Measurements from ENCODE around the gene CCNL2. TPM values are rescaled to one million over a fixed set of nuclear protein-coding genes. Genes with fewer than 3 reads are reported as not detected.
"Not testable (repeated sequence)": the region's sequence is repeated elsewhere in the genome, so short reads cannot be mapped to it uniquely, and the experiment has no call there.

CCNL2 gene
- total RNA-seq, 2 experiments from 2014 or later: 97.7 to 108 TPM

GRCh38 chr1:1370771-1371300 is 28.3 kb downstream of the CCNL2 start:
- intact Hi-C loops (cut with micrococcal nuclease): no loop called here
- Mint-ChIP-seq H3K4me1 (ENCODE audit: low read depth) (peaks cover 23% of the 10 kb centered on the region), H3K4me3 (no peak overlapping the region), H3K36me3 (ENCODE audit: low read depth) (peaks cover 1% of the 10 kb centered on the region), H3K27ac (no peak overlapping the region), H3K27me3 (ENCODE audit: low read depth) (no peaks in the 10 kb centered on the region), H3K9me3 (no peaks in the 10 kb centered on the region)
- DNase-seq: no peak
- CTCF ChIA-PET: interaction anchor here (0.7 to 2.6 kb wide), 5 partner anchors 17 to 180 kb away, joined by 3 to 11 read pairs (median 3); no protein-coding TSS in a partner anchor

- H3K27me3 Mint-ChIP-seq (ENCODE audit: low read depth); intact Hi-C loops (cut with micrococcal nuclease); DNase-seq; H3K27ac Mint-ChIP-seq; H3K36me3 Mint-ChIP-seq (ENCODE audit: low read depth); H3K9me3 Mint-ChIP-seq; H3K4me3 Mint-ChIP-seq: not testable (repeated sequence)
- CTCF ChIA-PET: interaction anchor here (0.6 to 2.6 kb wide), 3 partner anchors 18 to 130 kb away, joined by 3 to 11 read pairs (median 3); no protein-coding TSS in a partner anchor
- peaks cover 23% of the 10 kb centered on the region for H3K4me1 Mint-ChIP-seq (ENCODE audit: low read depth)
Measured at GRCh38 chr1:1370094-1370493, 29.0 kb downstream of the CCNL2 start.

DNA sequence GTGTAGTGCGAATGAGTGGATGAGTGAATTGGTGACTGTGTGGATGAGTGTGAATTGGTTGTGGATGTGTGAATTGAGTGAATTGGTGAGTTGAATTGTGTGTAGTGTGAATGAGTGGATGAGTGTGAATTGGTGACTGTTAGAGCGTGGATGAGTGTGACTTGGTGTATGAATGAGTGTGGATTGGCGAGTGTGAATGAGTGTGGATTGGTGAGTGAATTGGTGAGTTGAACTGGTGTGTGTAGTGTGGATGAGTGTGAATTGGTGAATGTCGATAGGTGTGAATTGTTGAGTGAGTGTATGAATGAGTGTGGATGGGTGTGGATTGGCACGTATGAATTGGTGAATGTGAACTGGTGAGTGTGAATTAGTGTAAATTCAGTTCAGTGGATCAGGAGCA is 31.8 kb downstream of the CCNL2 start:
- CTCF ChIA-PET: interaction anchor here (0.6 kb wide), 1 partner anchor 231 kb away, joined by 4 read pairs; no protein-coding TSS in a partner anchor
- no peaks in the 10 kb centered on the region for H3K27me3 Mint-ChIP-seq (ENCODE audit: low read depth)
- no peak for DNase-seq
- H3K4me3 Mint-ChIP-seq: no peak overlapping the region
- H3K36me3 Mint-ChIP-seq (ENCODE audit: low read depth): no peaks in the 10 kb centered on the region
- intact Hi-C loops (cut with micrococcal nuclease): no loop called here
- no peak overlapping the region for H3K27ac Mint-ChIP-seq
- H3K4me1 Mint-ChIP-seq (ENCODE audit: low read depth): peaks cover 12% of the 10 kb centered on the region
- H3K9me3 Mint-ChIP-seq: no peaks in the 10 kb centered on the region

DNA sequence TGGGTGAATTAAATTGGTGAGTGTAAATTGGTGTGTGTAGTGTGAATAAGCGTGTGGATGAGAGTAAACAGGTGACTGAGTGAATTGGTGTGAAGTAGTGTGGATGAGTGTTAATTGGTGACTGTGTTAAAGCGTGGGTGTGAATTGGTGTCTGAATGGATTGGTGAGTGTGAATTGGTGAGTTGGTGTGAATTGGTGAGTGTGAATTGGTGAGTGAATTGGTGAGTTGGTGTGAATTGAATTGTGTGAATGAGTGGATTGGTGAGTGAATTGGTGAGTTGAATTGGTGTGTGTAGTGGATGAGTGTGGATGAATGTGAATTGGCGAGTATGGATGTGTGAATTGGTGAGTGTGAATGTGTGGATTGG is 32.5 kb downstream of the CCNL2 start:
- CTCF ChIA-PET: no interaction called here

GRCh38 chr1:1365875-1366698 is 33.0 kb downstream of the CCNL2 start:
- H3K27ac Mint-ChIP-seq: no peak overlapping the region
- H3K9me3 Mint-ChIP-seq: no peaks in the 10 kb centered on the region
- intact Hi-C loops (cut with micrococcal nuclease): no loop called here
- no peak overlapping the region for H3K4me3 Mint-ChIP-seq
- H3K27me3 Mint-ChIP-seq (ENCODE audit: low read depth): no peaks in the 10 kb centered on the region
- H3K4me1 Mint-ChIP-seq (ENCODE audit: low read depth): peaks cover 3% of the 10 kb centered on the region
- no peak for DNase-seq
- H3K36me3 Mint-ChIP-seq (ENCODE audit: low read depth): no peaks in the 10 kb centered on the region
- CTCF ChIA-PET: no interaction called here

More for the DNA sequence above, 32.5 kb downstream of the CCNL2 start:
- Mint-ChIP-seq H3K36me3 (ENCODE audit: low read depth) (no peaks in the 10 kb centered on the region), H3K4me3 (no peak overlapping the region), H3K27me3 (ENCODE audit: low read depth) (no peaks in the 10 kb centered on the region), H3K27ac (no peak overlapping the region), H3K9me3 (no peaks in the 10 kb centered on the region), H3K4me1 (ENCODE audit: low read depth) (peaks cover 6% of the 10 kb centered on the region)
- no peak for DNase-seq
- intact Hi-C loops (cut with micrococcal nuclease): no loop called here

DNA sequence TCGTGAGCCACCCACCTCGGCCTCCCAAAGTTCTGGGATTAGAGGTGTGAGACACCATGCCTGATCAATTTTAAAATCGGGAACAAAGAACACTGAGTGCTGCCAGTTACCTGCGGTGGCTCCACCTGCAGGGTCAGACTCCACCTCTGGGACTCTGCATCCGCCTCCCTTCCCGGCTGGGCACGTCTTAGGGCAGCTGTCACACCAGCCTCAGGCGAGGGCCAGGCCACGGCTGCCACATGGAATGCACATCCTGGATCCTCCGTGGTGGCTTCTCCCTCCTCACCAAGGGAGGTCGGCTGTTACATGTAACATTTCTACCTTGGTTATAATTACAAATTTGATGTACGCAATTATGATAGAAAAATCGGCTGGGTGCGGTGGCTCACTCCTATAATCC is 34.9 kb downstream of the CCNL2 start:
- DNase-seq: no peak
- H3K4me3 Mint-ChIP-seq: no peak overlapping the region
- peaks cover 3% of the 10 kb centered on the region for H3K27me3 Mint-ChIP-seq (ENCODE audit: low read depth)
- CTCF ChIA-PET: interaction anchor here (0.7 kb wide), 1 partner anchor 80 kb away, joined by 4 read pairs; no protein-coding TSS in a partner anchor
- H3K9me3 Mint-ChIP-seq: no peaks in the 10 kb centered on the region
- intact Hi-C loops (cut with micrococcal nuclease): no loop called here
- H3K27ac Mint-ChIP-seq: no peak overlapping the region
- no peaks in the 10 kb centered on the region for H3K36me3 Mint-ChIP-seq (ENCODE audit: low read depth)
- H3K4me1 Mint-ChIP-seq (ENCODE audit: low read depth): peaks cover 2% of the 10 kb centered on the region

DNA sequence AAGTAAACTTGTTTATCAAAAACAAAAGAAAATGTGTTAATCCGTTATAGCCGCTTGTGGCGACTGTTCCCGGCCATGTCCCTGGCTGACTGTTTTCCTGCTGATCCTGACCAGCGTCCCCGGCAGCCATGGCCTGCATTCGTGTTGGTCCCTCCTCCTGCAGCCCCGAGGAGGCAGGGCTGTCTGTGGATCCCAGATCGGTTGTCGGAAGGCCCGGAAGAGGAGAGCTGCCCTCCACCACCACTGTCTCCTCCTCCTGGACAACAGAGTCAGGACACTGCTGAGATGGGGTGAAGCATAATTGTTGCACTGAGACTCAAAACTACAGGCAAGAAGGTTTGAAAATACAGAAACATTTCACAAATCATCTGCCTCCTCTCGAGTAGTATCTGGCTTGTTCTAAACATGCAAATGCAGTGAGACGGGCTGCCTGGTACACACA is 37.1 kb downstream of the CCNL2 start:
- peaks cover 3% of the 10 kb centered on the region for H3K27me3 Mint-ChIP-seq (ENCODE audit: low read depth)
- DNase-seq: no peak
- H3K27ac Mint-ChIP-seq: no peak overlapping the region
- H3K4me3 Mint-ChIP-seq: no peak overlapping the region
- intact Hi-C loops (cut with micrococcal nuclease): no loop called here
- no peaks in the 10 kb centered on the region for H3K9me3 Mint-ChIP-seq
- H3K4me1 Mint-ChIP-seq (ENCODE audit: low read depth): peaks cover 14% of the 10 kb centered on the region
- H3K36me3 Mint-ChIP-seq (ENCODE audit: low read depth): no peaks in the 10 kb centered on the region
- CTCF ChIA-PET: no interaction called here

DNA sequence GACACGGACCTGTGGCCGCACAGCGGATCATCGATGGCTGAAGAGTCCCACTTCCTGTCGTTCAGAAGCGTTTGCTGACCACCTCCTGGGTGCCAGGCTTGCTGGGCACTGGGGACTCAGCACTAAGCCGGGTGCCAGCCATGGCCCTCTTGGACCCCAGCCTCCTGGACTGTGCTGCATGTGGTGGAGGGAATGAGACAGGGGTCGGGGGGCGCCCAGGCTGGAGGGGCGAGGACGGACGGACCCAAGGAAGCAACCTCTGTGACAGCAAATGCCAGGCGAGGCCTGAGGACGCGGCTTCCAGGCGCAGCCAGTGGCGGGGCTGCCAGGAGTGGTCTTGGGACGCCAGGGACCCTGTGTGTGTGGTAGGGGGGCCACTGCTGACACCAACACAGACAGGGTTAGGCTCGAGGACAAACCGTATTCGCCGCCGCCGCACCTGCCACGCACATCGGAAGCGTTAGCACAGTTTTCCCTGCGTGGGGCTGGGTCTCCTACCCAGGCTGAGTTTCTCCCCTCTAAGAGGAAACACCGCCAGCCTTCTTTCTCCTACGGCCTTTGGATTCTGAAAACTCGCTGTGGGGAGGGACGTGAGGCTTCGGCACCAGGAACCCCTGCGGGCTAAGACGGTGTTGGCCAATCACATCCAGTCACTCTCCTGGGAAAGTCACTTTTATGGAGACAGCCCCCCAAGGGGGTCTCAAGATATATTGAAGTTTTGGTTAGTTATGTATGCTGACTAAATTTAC is 37.7 kb downstream of the CCNL2 start:
- H3K4me3 Mint-ChIP-seq: no peak overlapping the region
- intact Hi-C loops (cut with micrococcal nuclease): no loop called here
- H3K27ac Mint-ChIP-seq: no peak overlapping the region
- DNase-seq: no peak
- H3K36me3 Mint-ChIP-seq (ENCODE audit: low read depth): no peaks in the 10 kb centered on the region
- CTCF ChIA-PET: no interaction called here
- peaks cover 14% of the 10 kb centered on the region for H3K4me1 Mint-ChIP-seq (ENCODE audit: low read depth)
- H3K27me3 Mint-ChIP-seq (ENCODE audit: low read depth): peaks cover 3% of the 10 kb centered on the region
- H3K9me3 Mint-ChIP-seq: no peaks in the 10 kb centered on the region

- CTCF ChIA-PET: no interaction called here
- no peak for DNase-seq
- no peaks in the 10 kb centered on the region for H3K9me3 Mint-ChIP-seq
- intact Hi-C loops (cut with micrococcal nuclease): no loop called here
- no peaks in the 10 kb centered on the region for H3K36me3 Mint-ChIP-seq (ENCODE audit: low read depth)
- H3K4me3 Mint-ChIP-seq: no peak overlapping the region
- H3K27me3 Mint-ChIP-seq (ENCODE audit: low read depth): peaks cover 3% of the 10 kb centered on the region
- H3K27ac Mint-ChIP-seq: no peak overlapping the region
- H3K4me1 Mint-ChIP-seq (ENCODE audit: low read depth): peaks cover 14% of the 10 kb centered on the region
Measured at GRCh38 chr1:1360506-1361169, 38.5 kb downstream of the CCNL2 start.

GRCh38 chr1:1359664-1360468 is 39.3 kb downstream of the CCNL2 start:
- Mint-ChIP-seq H3K27me3 (ENCODE audit: low read depth) (peaks cover 3% of the 10 kb centered on the region), H3K27ac (no peak overlapping the region), H3K4me3 (no peak overlapping the region), H3K36me3 (ENCODE audit: low read depth) (no peaks in the 10 kb centered on the region), H3K4me1 (ENCODE audit: low read depth) (peaks cover 14% of the 10 kb centered on the region), H3K9me3 (no peaks in the 10 kb centered on the region)
- intact Hi-C loops (cut with micrococcal nuclease): no loop called here
- CTCF ChIA-PET: no interaction called here
- DNase-seq: no peak

GRCh38 chr1:1359308-1359663 is 39.8 kb downstream of the CCNL2 start:
- Mint-ChIP-seq H3K27me3 (ENCODE audit: low read depth) (peaks cover 4% of the 10 kb centered on the region), H3K4me1 (ENCODE audit: low read depth) (peaks cover 14% of the 10 kb centered on the region), H3K36me3 (ENCODE audit: low read depth) (no peaks in the 10 kb centered on the region), H3K4me3 (no peak overlapping the region), H3K9me3 (no peaks in the 10 kb centered on the region), H3K27ac (no peak overlapping the region)
- no peak for DNase-seq
- CTCF ChIA-PET: no interaction called here
- intact Hi-C loops (cut with micrococcal nuclease): no loop called here

Measured in activated naive CD4-positive, alpha-beta T cell treated with anti-CD3 and anti-CD28 coated beads for 36 hours (primary cell).